ENCODE results near the gene LIN37. TPM values are rescaled to one million over a fixed set of nuclear protein-coding genes. Genes with fewer than 3 reads are reported as not detected.

LIN37 gene
- total and polyA plus RNA-seq, 2 donors (not counting 3 experiments of a cell fraction or from before 2014, with no cell fraction given), result 11.3 to 21.4 TPM

- no peaks in the 10 kb centered on the region for H3K79me2 ChIP-seq (ENCODE audit: control insufficient read depth, insufficient read depth, low read length)
- CTCF ChIA-PET, result no interaction called here
- no peak overlapping the region for H2AFZ ChIP-seq (ENCODE audit: low read depth, low read length)
- no peaks in the 10 kb centered on the region for H3K9me1 ChIP-seq (replicated peaks; ENCODE audit: control insufficient read depth, extremely low read depth, insufficient read depth, low read length)
- FAIRE-seq (no peak), DNase-seq (ENCODE audit: low read depth, low spot score) (no peak)
- intact Hi-C loops (cut with micrococcal nuclease), result no loop called here
- H4K20me1 ChIP-seq (replicated peaks; ENCODE audit: control insufficient read depth, extremely low read depth, insufficient read depth, low read length), result no peaks in the 10 kb centered on the region
- H3K9ac ChIP-seq (replicated peaks; ENCODE audit: extremely low read depth, insufficient read depth, low read length), result no peak overlapping the region
- H3K36me3 ChIP-seq (ENCODE audit: control insufficient read depth in 2 of 2, extremely low read depth in 1 of 2, insufficient read depth in 2 of 2, low read length in 2 of 2), result peaks cover 13 to 63% of the 10 kb centered on the region in 2 experiments
- peaks cover 2% of the 10 kb centered on the region for H3K4me1 ChIP-seq (ENCODE audit: control insufficient read depth, extremely low read depth, insufficient read depth, low read length)
- dilution Hi-C loops (cut with MboI; ENCODE audit: extremely low pct_ligation_motif_present, low sequenced_read_pairs), result no loop called here
- H3K9me3 ChIP-seq (replicated peaks; ENCODE audit: control insufficient read depth, insufficient read depth, low read length), result no peaks in the 10 kb centered on the region
- BruUV-seq (replicated peaks), result no TSS peak
- TF ChIP-seq FOS (IDR thresholded peaks at IDR 0.05; ENCODE audit: borderline replicate concordance, insufficient read depth, low read length) (no peak), GATA2 (IDR thresholded peaks at IDR 0.05; ENCODE audit: insufficient read depth, insufficient read length, low read depth, low read length) (no peak), EZH2 (IDR thresholded peaks at IDR 0.05; ENCODE audit: borderline replicate concordance, low read depth, low read length, severe bottlenecking) (no peak), POLR2AphosphoS5 (IDR thresholded peaks at IDR 0.05; ENCODE audit: insufficient read depth, low read depth, low read length) (no peak), MYC (IDR thresholded peaks at IDR 0.05; ENCODE audit: low read depth, low read length) (no peak), POLR2A (IDR thresholded peaks at IDR 0.05; ENCODE audit: low read depth, low read length) (no peak), JUN (IDR thresholded peaks at IDR 0.05; ENCODE audit: borderline replicate concordance, insufficient read depth, insufficient read length, low read depth) (no peak)
- TF ChIP-seq, protein P1, sequence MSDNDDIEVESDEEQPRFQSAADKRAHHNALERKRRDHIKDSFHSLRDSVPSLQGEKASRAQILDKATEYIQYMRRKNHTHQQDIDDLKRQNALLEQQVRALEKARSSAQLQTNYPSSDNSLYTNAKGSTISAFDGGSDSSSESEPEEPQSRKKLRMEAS (IDR thresholded peaks at IDR 0.05; ENCODE audit: insufficient read depth, insufficient read length), result no peak
- TF ChIP-seq, protein P2, sequence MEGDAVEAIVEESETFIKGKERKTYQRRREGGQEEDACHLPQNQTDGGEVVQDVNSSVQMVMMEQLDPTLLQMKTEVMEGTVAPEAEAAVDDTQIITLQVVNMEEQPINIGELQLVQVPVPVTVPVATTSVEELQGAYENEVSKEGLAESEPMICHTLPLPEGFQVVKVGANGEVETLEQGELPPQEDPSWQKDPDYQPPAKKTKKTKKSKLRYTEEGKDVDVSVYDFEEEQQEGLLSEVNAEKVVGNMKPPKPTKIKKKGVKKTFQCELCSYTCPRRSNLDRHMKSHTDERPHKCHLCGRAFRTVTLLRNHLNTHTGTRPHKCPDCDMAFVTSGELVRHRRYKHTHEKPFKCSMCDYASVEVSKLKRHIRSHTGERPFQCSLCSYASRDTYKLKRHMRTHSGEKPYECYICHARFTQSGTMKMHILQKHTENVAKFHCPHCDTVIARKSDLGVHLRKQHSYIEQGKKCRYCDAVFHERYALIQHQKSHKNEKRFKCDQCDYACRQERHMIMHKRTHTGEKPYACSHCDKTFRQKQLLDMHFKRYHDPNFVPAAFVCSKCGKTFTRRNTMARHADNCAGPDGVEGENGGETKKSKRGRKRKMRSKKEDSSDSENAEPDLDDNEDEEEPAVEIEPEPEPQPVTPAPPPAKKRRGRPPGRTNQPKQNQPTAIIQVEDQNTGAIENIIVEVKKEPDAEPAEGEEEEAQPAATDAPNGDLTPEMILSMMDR (IDR thresholded peaks at IDR 0.05; ENCODE audit: extremely low read depth in 1 of 2, insufficient read depth in 1 of 2, low read depth in 1 of 2, low read length in 2 of 2), result no peak
- no peaks in the 10 kb centered on the region for H3K27me3 ChIP-seq (ENCODE audit: control insufficient read depth in 2 of 2, insufficient read depth in 2 of 2, low read length in 2 of 2)
- H3K4me2 ChIP-seq (ENCODE audit: insufficient read depth, low read length), result no peak overlapping the region
- H3K4me3 ChIP-seq (replicated peaks in 1 of 3; ENCODE audit: insufficient read depth in 1 of 3, low read depth in 1 of 3, low read length in 3 of 3), result no peak overlapping the region
- POLR2A ChIA-PET, result no interaction called here
- no peak overlapping the region for H3K27ac ChIP-seq (ENCODE audit: insufficient read depth, low read depth, low read length)
Measured at GRCh38 chr19:35734889-35735288, 13.5 kb upstream of the LIN37 start.

Data from endothelial cell of umbilical vein (primary cell).